Endodermal cell (in vitro differentiated cells): ENCODE data around the gene TBX1. TPM values are rescaled to one million over a fixed set of nuclear protein-coding genes. Genes with fewer than 3 reads are reported as not detected.

ENCODE experiments used
- DNase-seq: peaks from one replicate; pipeline ENCODE4 v3.0.0-alpha.2; 2017
- H3K27ac ChIP-seq: 2 replicates; pipeline ENCODE4 v1.5.1; 2013; ENCODE audit warnings: mild to moderate bottlenecking, low read depth, low read length, moderate library complexity
- H3K27me3 ChIP-seq: 2 replicates; pipeline ENCODE4 v1.6.1; 2013; ENCODE audit warnings: mild to moderate bottlenecking, low read length, moderate library complexity; ENCODE audit not compliant: insufficient read depth, control insufficient read depth, poor library complexity, severe bottlenecking
- H3K36me3 ChIP-seq: 2 replicates; pipeline ENCODE4 v1.7.0; 2013; ENCODE audit warnings: mild to moderate bottlenecking, low read length, moderate library complexity; ENCODE audit not compliant: control insufficient read depth, insufficient read depth
- H3K4me1 ChIP-seq: one replicate; pipeline ENCODE4 v1.7.0; 2013; ENCODE audit warnings: low read length; ENCODE audit not compliant: control insufficient read depth, insufficient read depth
- H3K4me3 ChIP-seq: 2 replicates; pipeline ENCODE4 v1.5.1; 2013; ENCODE audit warnings: mild to moderate bottlenecking, low read length, moderate library complexity
- H3K9ac ChIP-seq: 2 replicates; pipeline ENCODE4 v1.6.1; 2013; ENCODE audit warnings: mild to moderate bottlenecking, low read length, moderate library complexity; ENCODE audit not compliant: poor library complexity, severe bottlenecking; ENCODE audit errors: extremely low read depth
- H3K9me3 ChIP-seq: 2 replicates; pipeline ENCODE4 v1.6.1; 2013; ENCODE audit warnings: mild to moderate bottlenecking, low read length, moderate library complexity; ENCODE audit not compliant: control insufficient read depth
- H3K27ac Mint-ChIP-seq: 2 replicates; pipeline ENCODE4 v1.8.0; 2020; ENCODE audit warnings: mixed read lengths
- H3K27me3 Mint-ChIP-seq: 2 replicates; pipeline ENCODE4 v1.8.0; 2021; ENCODE audit warnings: mild to moderate bottlenecking, mixed read lengths; ENCODE audit not compliant: insufficient read depth
- H3K36me3 Mint-ChIP-seq: 2 replicates; pipeline ENCODE4 v1.8.0; 2020; ENCODE audit warnings: low read depth, mixed read lengths
- H3K4me1 Mint-ChIP-seq: 2 replicates; pipeline ENCODE4 v1.8.0; 2020; ENCODE audit warnings: mixed read lengths
- H3K4me3 Mint-ChIP-seq: 2 replicates; pipeline ENCODE4 v1.8.0; 2020; ENCODE audit warnings: mild to moderate bottlenecking, moderate library complexity, mixed read lengths
- H3K9me3 Mint-ChIP-seq: 2 replicates; pipeline ENCODE4 v1.8.0; 2020; ENCODE audit warnings: mild to moderate bottlenecking, mixed read lengths
- WGBS, 2 experiments: methylation state at CpG; one replicate each; pipeline versions ENCODE4 v1.1.5 to v1.1.7; 2013; ENCODE audit warnings: missing lambda C conversion rate in 2 of 2, mixed read lengths in 1 of 2; ENCODE audit not compliant: insufficient coverage in 1 of 2, insufficient read length in 1 of 2; 5-methylcytosine and 5-hydroxymethylcytosine counted together
- total RNA-seq, 2 donors: library from RNA; stranded (reverse); fragmentation: NEBNext Ultra II Directional in 1 of 2; extraction: Animal tissue kit (Norgen Biotek cat#: 25700) in 1 of 2; gene quantifications; 2 replicates in 1 of 2; 3 replicates in 1 of 2; pipeline ENCODE4 v1.2.1, GENCODE V29; 2021
- TF ChIP-seq, protein P1 (sequence below): fragments of 200-600 bp; sonication (generic); conservative IDR thresholded peaks from 2 replicates; pipeline ENCODE4 v1.5.0; 2021; ENCODE audit warnings: antibody characterized with exemption, mild to moderate bottlenecking

Gene TBX1
- total RNA-seq, 2 donors from 2014 or later = 1.3 TPM; not detected in 1

GRCh38 chr22:19718456-19719049 is 42.0 kb upstream of the TBX1 start:
- Histone ChIP-seq H3K4me3 (peak overlapping the region; percentile 58), H3K9me3 (no peaks in the 10 kb centered on the region), H3K9ac (no peak overlapping the region), H3K4me1 (no peaks in the 10 kb centered on the region), H3K27me3 (peaks cover 87% of the 10 kb centered on the region), H3K36me3 (no peaks in the 10 kb centered on the region), H3K27ac (no peak overlapping the region)
- H3K27me3 Mint-ChIP-seq = peaks cover 65% of the 10 kb centered on the region
- no peak for DNase-seq
- H3K36me3 Mint-ChIP-seq = peaks cover 12% of the 10 kb centered on the region
- TF ChIP-seq, protein P1, sequence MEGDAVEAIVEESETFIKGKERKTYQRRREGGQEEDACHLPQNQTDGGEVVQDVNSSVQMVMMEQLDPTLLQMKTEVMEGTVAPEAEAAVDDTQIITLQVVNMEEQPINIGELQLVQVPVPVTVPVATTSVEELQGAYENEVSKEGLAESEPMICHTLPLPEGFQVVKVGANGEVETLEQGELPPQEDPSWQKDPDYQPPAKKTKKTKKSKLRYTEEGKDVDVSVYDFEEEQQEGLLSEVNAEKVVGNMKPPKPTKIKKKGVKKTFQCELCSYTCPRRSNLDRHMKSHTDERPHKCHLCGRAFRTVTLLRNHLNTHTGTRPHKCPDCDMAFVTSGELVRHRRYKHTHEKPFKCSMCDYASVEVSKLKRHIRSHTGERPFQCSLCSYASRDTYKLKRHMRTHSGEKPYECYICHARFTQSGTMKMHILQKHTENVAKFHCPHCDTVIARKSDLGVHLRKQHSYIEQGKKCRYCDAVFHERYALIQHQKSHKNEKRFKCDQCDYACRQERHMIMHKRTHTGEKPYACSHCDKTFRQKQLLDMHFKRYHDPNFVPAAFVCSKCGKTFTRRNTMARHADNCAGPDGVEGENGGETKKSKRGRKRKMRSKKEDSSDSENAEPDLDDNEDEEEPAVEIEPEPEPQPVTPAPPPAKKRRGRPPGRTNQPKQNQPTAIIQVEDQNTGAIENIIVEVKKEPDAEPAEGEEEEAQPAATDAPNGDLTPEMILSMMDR = no peak
- no peak overlapping the region for H3K27ac Mint-ChIP-seq
- no peaks in the 10 kb centered on the region for H3K9me3 Mint-ChIP-seq
- WGBS, 2 experiments = 6 to 7% methylated on average over 23 to 70 of the region's 70 CpGs
- no peak overlapping the region for H3K4me3 Mint-ChIP-seq
- peaks cover 5% of the 10 kb centered on the region for H3K4me1 Mint-ChIP-seq

DNA sequence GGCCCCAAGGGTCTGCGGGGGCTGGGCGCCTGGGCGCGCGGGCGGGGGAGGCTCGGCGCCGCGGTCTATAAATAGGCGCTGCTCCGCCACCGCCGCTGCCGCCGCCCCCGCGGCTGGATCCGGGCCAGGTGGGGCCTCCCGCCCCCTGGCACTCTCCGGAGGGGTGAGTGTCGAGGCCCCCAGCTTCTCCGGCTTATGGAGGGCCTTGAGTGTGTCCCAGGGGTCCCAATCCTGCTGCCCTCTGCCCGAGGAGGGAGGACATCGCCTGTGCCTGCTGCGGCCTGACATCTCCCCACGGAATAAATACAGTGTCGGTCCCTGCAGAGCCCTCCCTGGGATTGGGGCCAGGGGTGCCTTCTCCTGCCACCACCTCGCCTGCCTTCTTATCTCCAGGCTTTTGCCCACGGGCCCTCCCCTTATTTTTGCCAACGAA is 41.5 kb upstream of the TBX1 start:
- peaks cover 62% of the 10 kb centered on the region for H3K27me3 Mint-ChIP-seq
- Histone ChIP-seq H3K4me1 (no peaks in the 10 kb centered on the region), H3K4me3 (no peak overlapping the region), H3K36me3 (no peaks in the 10 kb centered on the region), H3K27ac (no peak overlapping the region), H3K27me3 (peaks cover 88% of the 10 kb centered on the region), H3K9me3 (no peaks in the 10 kb centered on the region), H3K9ac (no peak overlapping the region)
- H3K4me1 Mint-ChIP-seq = peaks cover 5% of the 10 kb centered on the region
- 35 to 44% methylated on average over 15 to 31 of the region's 31 CpGs for WGBS, 2 experiments
- peak overlapping the region; percentile 32 for H3K4me3 Mint-ChIP-seq
- peaks cover 12% of the 10 kb centered on the region for H3K36me3 Mint-ChIP-seq
- no peak for DNase-seq
- H3K27ac Mint-ChIP-seq = no peak overlapping the region
- H3K9me3 Mint-ChIP-seq = no peaks in the 10 kb centered on the region
- TF ChIP-seq, protein P1 = no peak

DNA sequence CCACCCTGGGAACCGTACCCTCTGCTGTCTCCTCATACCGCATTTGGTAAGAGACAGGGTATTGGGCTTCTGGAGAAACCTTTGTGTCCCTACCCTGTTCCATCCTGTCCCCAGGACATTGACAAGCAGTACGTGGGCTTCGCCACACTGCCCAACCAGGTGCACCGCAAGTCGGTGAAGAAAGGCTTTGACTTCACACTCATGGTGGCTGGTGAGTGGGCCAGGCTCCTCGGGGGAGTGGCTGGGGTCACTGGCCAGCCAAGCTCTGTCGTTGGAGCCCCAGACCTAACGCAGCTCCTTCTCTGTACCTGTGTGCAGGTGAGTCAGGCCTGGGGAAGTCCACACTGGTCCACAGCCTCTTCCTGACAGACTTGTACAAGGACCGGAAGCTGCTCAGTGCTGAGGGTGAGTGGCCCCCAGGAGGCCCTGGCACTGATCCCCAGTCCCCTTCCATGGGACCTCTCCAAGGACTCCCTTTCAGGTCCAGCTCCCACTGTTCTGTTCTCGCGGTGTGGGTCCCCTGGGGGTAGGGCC is 41.0 kb upstream of the TBX1 start:
- H3K27ac Mint-ChIP-seq = no peak overlapping the region
- no peak overlapping the region for H3K4me3 ChIP-seq
- peaks cover 65% of the 10 kb centered on the region for H3K27me3 Mint-ChIP-seq
- TF ChIP-seq, protein P1 = no peak
- H3K4me1 ChIP-seq = no peaks in the 10 kb centered on the region
- no peak for DNase-seq
- H3K4me3 Mint-ChIP-seq = peak overlapping the region; percentile 32
- no peaks in the 10 kb centered on the region for H3K9me3 ChIP-seq
- no peaks in the 10 kb centered on the region for H3K9me3 Mint-ChIP-seq
- H3K4me1 Mint-ChIP-seq = peaks cover 5% of the 10 kb centered on the region
- no peak overlapping the region for H3K9ac ChIP-seq
- whole genome bisulfite sequencing, 2 experiments = 87 to 89% methylated on average over 8 to 12 of the region's 12 CpGs
- peaks cover 93% of the 10 kb centered on the region for H3K27me3 ChIP-seq
- H3K36me3 Mint-ChIP-seq = peaks cover 12% of the 10 kb centered on the region
- no peaks in the 10 kb centered on the region for H3K36me3 ChIP-seq
- no peak overlapping the region for H3K27ac ChIP-seq
